GM12801 (cell line): ENCODE measurements around the gene LRRC4B.

Experiments
- TF ChIP-seq, protein P1 (sequence below): IDR thresholded peaks from one replicate; pipeline ENCODE4 v1.5.1; 2011; ENCODE audit warnings: control low read depth; ENCODE audit not compliant: insufficient read length; ENCODE audit errors: extremely low read depth

LRRC4B gene, protein sequence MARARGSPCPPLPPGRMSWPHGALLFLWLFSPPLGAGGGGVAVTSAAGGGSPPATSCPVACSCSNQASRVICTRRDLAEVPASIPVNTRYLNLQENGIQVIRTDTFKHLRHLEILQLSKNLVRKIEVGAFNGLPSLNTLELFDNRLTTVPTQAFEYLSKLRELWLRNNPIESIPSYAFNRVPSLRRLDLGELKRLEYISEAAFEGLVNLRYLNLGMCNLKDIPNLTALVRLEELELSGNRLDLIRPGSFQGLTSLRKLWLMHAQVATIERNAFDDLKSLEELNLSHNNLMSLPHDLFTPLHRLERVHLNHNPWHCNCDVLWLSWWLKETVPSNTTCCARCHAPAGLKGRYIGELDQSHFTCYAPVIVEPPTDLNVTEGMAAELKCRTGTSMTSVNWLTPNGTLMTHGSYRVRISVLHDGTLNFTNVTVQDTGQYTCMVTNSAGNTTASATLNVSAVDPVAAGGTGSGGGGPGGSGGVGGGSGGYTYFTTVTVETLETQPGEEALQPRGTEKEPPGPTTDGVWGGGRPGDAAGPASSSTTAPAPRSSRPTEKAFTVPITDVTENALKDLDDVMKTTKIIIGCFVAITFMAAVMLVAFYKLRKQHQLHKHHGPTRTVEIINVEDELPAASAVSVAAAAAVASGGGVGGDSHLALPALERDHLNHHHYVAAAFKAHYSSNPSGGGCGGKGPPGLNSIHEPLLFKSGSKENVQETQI

DNA sequence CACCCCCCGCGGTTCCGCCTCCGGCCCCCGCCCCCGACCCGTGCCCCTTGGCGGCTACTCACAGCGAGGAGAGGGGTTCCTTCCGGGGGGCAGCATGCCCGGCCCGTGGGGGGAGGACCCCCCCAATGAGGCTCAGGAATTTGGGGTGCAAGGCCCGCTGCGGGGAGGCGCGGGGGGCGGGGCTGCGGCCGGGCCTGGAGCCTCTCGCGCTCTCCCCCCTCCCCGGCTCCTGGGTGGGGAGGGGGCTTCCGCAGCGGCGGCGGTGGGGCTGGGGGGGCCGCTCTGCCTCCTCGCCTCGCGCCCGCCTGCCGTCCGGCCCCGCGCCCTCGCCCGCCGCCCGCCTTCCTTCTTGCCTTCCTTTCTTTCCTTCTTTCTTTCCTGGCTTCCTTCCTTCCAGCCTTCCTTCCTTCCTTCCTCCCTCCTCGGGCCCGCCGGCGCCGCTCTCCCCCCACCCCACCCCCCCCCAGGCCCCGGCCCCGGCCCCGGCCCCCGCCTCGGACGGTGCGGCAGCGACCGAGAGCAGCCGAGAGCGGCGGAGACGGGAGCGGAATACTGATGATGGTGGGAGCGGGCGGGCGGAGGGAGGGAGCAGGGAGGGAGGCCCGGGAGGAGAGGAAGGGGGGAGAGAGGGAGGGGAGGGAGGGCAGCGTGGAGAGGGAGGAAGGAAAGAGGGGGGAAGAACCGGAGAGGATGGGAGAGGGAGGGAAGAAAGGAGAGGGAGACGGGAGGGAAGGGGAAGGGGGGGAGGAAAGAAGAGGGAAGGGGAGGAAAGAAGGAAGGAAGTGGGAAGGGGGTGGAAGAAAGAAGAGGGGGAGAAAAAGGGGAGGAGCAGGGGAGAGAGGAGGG lies at the start of gene LRRC4B:
Gene LRRC4B, minus strand, starts transcription at position 554 of the 846 bp plus-strand sequence. CDS start 19,597 bp downstream, outside the sequence.
- TF ChIP-seq, protein P1, sequence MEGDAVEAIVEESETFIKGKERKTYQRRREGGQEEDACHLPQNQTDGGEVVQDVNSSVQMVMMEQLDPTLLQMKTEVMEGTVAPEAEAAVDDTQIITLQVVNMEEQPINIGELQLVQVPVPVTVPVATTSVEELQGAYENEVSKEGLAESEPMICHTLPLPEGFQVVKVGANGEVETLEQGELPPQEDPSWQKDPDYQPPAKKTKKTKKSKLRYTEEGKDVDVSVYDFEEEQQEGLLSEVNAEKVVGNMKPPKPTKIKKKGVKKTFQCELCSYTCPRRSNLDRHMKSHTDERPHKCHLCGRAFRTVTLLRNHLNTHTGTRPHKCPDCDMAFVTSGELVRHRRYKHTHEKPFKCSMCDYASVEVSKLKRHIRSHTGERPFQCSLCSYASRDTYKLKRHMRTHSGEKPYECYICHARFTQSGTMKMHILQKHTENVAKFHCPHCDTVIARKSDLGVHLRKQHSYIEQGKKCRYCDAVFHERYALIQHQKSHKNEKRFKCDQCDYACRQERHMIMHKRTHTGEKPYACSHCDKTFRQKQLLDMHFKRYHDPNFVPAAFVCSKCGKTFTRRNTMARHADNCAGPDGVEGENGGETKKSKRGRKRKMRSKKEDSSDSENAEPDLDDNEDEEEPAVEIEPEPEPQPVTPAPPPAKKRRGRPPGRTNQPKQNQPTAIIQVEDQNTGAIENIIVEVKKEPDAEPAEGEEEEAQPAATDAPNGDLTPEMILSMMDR, result no peak

DNA sequence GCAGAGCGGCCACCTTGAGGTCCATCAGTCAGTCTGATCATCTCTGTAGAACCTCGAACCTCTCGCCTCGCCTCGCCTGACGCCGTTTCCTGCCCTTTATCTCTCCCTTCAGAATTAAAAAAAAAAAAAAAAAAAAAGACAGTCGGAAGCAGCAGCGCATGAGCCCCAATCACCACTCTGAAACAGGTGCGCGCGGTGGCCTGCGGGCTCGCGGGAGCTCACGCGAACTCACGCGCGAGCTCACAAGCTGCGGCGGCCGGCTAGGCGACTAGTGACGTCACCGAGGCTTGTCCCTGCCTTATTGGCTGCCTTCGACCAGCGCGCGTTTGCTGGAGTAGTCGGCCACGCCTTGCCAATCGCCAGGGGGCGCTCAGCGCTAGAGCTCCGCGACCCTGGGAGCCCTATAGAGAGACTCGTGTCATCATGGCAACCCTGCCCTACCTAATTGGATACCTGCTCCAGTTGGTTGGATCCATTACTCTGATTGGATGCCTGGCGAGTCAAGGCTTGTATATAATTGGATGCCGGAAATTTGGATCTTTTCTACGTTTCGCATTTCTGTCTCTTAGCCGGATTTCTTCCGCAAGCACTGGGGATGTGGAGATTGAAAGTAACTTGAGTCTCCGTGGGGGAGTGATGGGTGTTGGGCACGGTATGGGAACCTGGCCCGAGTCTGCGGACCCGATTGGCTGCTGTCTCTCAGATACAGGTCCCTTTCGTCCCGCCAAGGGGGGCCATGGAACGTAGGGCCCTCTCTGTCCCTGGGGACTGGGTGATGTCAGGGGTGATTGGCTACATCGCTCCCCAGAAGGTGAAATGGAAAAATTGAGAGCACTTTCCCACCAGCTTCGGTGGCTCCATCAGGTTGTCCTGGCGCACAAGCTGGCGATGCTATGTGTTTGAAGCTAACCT lies 39.9 kb upstream of the LRRC4B start:
- TF ChIP-seq, protein P1, result no peak

DNA sequence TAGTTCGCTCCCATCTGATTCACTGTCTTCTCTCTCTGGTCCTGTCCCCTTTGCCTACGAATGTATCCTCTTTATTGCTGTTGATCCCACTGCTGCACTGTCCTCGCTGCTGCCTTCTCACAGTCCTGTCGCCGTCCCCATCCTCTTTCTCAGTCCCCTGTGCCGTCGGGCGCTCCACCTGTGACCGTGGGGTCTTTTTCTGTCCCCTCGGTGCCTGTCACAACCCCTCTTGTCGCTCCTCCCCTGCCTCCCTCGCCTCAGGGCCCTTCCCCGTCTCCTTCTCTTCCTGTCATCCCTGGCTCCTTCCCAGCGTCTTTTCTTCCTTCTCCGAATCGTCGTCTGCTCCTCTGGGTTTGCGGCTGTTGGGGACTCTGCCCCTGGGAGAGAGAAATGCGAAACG lies 39.2 kb upstream of the LRRC4B start:
- TF ChIP-seq, protein P1, result no peak

- TF ChIP-seq, protein P1, result no peak
Observed at GRCh38 chr19:50602935-50603334, 34.7 kb upstream of the LRRC4B start.

DNA sequence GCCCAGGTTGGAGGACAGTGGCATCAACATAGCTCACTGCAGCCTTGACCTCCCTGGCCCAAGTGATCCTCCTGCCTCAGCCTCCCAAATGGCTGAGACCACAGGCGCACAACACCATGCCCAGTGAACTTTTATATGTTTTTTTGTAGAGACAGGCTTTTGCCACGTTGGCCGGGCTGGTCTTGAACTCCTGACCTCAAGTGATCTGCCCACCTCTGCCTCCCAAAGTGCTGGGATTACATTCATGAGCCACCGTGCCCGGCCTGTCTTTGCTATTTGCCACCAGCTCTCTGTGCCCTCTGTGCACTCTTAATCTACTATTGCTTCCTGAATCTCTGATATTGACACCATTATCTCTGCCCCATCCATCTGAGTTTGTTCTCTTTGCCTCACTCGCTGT lies 34.3 kb upstream of the LRRC4B start:
- TF ChIP-seq, protein P1, result no peak

DNA sequence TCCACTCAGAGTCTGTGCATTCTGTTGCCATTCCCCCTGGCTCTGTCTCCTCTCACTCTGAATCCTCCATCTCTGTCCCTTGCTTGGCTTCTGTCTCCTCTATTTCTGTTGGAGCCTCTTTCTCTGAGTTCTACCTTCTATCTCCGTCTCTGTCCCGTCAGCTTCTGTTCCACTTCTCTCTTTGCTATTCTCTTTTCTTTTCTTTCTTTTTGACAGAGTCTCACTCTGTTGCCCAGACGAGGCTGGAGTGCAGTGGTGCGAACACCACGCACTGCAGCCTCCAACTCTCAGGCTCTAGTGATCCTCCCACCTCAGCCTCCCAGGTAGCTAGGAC lies 33.8 kb upstream of the LRRC4B start:
- TF ChIP-seq, protein P1, result no peak
